Prostate gland (tissue), 2 donors: ENCODE data around the gene ETNK1. TPM values are rescaled to one million over a fixed set of nuclear protein-coding genes. Genes with fewer than 3 reads are reported as not detected.

Experiments
- DNase-seq: peaks from one replicate; pipeline ENCODE4 v3.0.0-alpha.2; 2019; ENCODE audit warnings: low spot score
- H3K27ac ChIP-seq, 2 donors: fragments of 200-600 bp; sonication (generic); 2 replicates each; pipeline ENCODE4 v1.5.1; 2017 to 2019
- H3K27me3 ChIP-seq: fragments of 200-600 bp; sonication (generic); replicated peaks from 2 replicates; pipeline ENCODE4 v1.5.1; 2019; ENCODE audit not compliant: insufficient read depth
- H3K36me3 ChIP-seq, 2 donors: fragments of 200-600 bp; sonication (generic); 1 replicate in 1 of 2; 2 replicates in 1 of 2; pipeline versions ENCODE4 v1.5.1 to v1.8.1; 2017 to 2019
- H3K4me1 ChIP-seq: fragments of 200-600 bp; sonication (generic); replicated peaks from 2 replicates; pipeline ENCODE4 v1.5.1; 2019
- H3K4me3 ChIP-seq, 2 donors: fragments of 200-600 bp; sonication (generic); 2 replicates each; pipeline ENCODE4 v1.5.1; 2017 to 2019
- H3K9me3 ChIP-seq: fragments of 200-600 bp; sonication (generic); 2 replicates; pipeline ENCODE4 v1.5.1; 2017
- CTCF ChIP-seq, 4 experiments: fragments of 200-600 bp in 2 of 4; fragments of 450-650 bp in 2 of 4; sonication (generic) in 2 of 4; IDR thresholded peaks; 1 replicate in 3 of 4; 2 replicates in 1 of 4; pipeline ENCODE4 v1.5.1; 2016 to 2019; ENCODE audit warnings: antibody characterized with exemption in 4 of 4, mild to moderate bottlenecking in 2 of 4, moderate library complexity in 2 of 4
- POLR2A ChIP-seq: fragments of 450-650 bp; IDR thresholded peaks from one replicate; pipeline ENCODE4 v1.6.1; 2016; ENCODE audit warnings: antibody characterized with exemption, mild to moderate bottlenecking
- POLR2AphosphoS5 ChIP-seq: sonication (generic); formaldehyde crosslinking; IDR thresholded peaks from one replicate; pipeline ENCODE4 v1.6.1; 2017; ENCODE audit warnings: antibody characterized with exemption
- WGBS: methylation state at CpG from one replicate; pipeline ENCODE4 v1.1.5; 2018; 5-methylcytosine and 5-hydroxymethylcytosine counted together
- intact Hi-C: fragments of 100-400 bp; cut with DNase I; formaldehyde crosslinking; loops from one replicate; pipeline ENCODE4 v1.14.2; 2022
- total RNA-seq, 2 donors: library from RNA; depleted of rRNA; stranded (reverse); fragments of >200 nt; gene quantifications; one replicate each; pipeline ENCODE4 v1.1.0, GENCODE V29; 2016

ETNK1 gene
- total RNA-seq, 2 donors from 2014 or later = 48.0 to 64.2 TPM

GRCh38 chr12:22617630-22618029 lies 7.3 kb upstream of the ETNK1 start:
- no peaks in the 10 kb centered on the region for H3K4me1 ChIP-seq
- H3K36me3 ChIP-seq = no peaks in the 10 kb centered on the region
- WGBS = 94% methylated on average over 2 of the region's 2 CpGs
- no peak for DNase-seq
- intact Hi-C loops = no loop called here
- TF ChIP-seq POLR2AphosphoS5 = no peak
- TF ChIP-seq CTCF (IDR thresholded peaks at IDR 0.05) = no peak
- no peak for TF ChIP-seq POLR2A
- no peaks in the 10 kb centered on the region for H3K27me3 ChIP-seq
- H3K9me3 ChIP-seq = no peaks in the 10 kb centered on the region
- no peak overlapping the region for H3K27ac ChIP-seq
- no peak overlapping the region for H3K4me3 ChIP-seq

DNA sequence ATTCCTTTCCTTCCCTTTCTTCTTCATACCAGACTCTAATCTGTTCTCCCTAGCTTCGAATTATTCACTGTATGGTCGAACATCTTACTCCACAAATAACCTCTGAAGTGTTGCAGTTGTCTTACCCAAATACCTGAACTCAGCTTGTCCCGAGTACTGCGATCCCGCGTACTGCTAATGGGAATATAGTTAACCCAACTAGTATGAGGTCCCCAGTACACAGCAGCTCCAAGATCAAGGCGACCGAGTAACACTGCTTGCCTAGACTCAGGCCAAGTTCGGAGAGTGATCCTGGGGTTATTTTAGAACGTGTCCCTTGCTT lies 462 bp upstream of the ETNK1 start:
- 24% methylated on average over 10 of the region's 10 CpGs for WGBS
- Histone ChIP-seq H3K9me3 (no peaks in the 10 kb centered on the region), H3K27me3 (no peaks in the 10 kb centered on the region), H3K27ac (peak overlapping the region; percentile 98 to 100), H3K36me3 (no peaks in the 10 kb centered on the region), H3K4me1 (peaks cover 4% of the 10 kb centered on the region), H3K4me3 (peak overlapping the region; percentile 86 to 97)
- intact Hi-C loops = loop anchor here (2.0 kb wide), 1 partner anchor 80 kb away; the partner anchor contains the start of gene C2CD5
- TF ChIP-seq POLR2AphosphoS5 (no peak), POLR2A (no peak), CTCF (IDR thresholded peaks at IDR 0.05) (no peak)
- no peak for DNase-seq

- Histone ChIP-seq H3K36me3 (no peaks in the 10 kb centered on the region), H3K27ac (peak overlapping the region; percentile 98 to 100), H3K9me3 (no peaks in the 10 kb centered on the region), H3K4me1 (peaks cover 4% of the 10 kb centered on the region), H3K27me3 (no peaks in the 10 kb centered on the region), H3K4me3 (peak overlapping the region; percentile 86 to 97)
- peak; percentile 38 for DNase-seq
- TF ChIP-seq CTCF (IDR thresholded peaks at IDR 0.05) (no peak), POLR2AphosphoS5 (peak; percentile 49)
- intact Hi-C loops = loop anchor here (2.0 kb wide), 1 partner anchor 81 kb away; the partner anchor contains the start of gene C2CD5
- under 1% methylated on average over 18 of the region's 18 CpGs for WGBS
Measured at GRCh38 chr12:22625762-22626294, 857 bp downstream of the ETNK1 start.

GRCh38 chr12:22626406-22626805 lies 1.4 kb downstream of the ETNK1 start:
- intact Hi-C loops = no loop called here
- Histone ChIP-seq H3K36me3 (no peaks in the 10 kb centered on the region), H3K9me3 (no peaks in the 10 kb centered on the region), H3K4me1 (peaks cover 4% of the 10 kb centered on the region), H3K27ac (peak overlapping the region; percentile 98 to 100), H3K27me3 (no peaks in the 10 kb centered on the region), H3K4me3 (peak overlapping the region; percentile 86 to 97)
- TF ChIP-seq POLR2A = no peak
- no peak for TF ChIP-seq POLR2AphosphoS5
- TF ChIP-seq CTCF (IDR thresholded peaks at IDR 0.05) = no peak
- WGBS = 12% methylated on average over 4 of the region's 4 CpGs
- DNase-seq = peak; percentile 28

DNA sequence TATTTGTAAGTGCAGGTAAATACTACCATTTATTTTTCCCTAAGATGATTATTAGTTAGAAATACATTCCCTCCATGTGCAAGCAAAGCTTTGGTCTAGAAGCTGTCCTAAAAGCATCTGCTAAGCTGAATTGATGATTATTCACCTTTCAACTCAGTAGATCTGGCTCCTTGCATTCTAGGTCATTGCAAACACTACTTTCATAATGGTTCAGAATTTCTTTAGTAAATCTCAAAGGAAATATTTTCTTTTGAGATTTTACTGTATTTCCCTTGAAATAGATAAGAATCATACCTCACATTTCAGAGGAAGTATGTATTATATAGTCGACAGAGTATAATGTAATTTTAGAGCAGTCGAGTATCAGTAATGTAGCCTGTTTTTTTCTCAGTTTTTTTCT lies 2.4 kb downstream of the ETNK1 start:
- peaks cover 4% of the 10 kb centered on the region for H3K4me1 ChIP-seq
- intact Hi-C loops = no loop called here
- H3K4me3 ChIP-seq = peak overlapping the region in 1 of 2 donors; percentile 86

More for the DNA sequence above, 2.4 kb downstream of the ETNK1 start:
- Histone ChIP-seq H3K27me3 (no peaks in the 10 kb centered on the region), H3K27ac (no peak overlapping the region), H3K36me3 (no peaks in the 10 kb centered on the region), H3K9me3 (no peaks in the 10 kb centered on the region)
- 24% methylated on average over 2 of the region's 2 CpGs for WGBS
- TF ChIP-seq POLR2A = no peak
- no peak for TF ChIP-seq CTCF (IDR thresholded peaks at IDR 0.05)
- TF ChIP-seq POLR2AphosphoS5 = no peak
- no peak for DNase-seq
